ENCODE data around the gene SYNJ2. TPM values are rescaled to one million over a fixed set of nuclear protein-coding genes. Genes with fewer than 3 reads are reported as not detected.

Gene SYNJ2
- polyA plus RNA-seq, 1 donor, result 11.5 TPM

GRCh38 chr6:158131926-158132325 is 150.3 kb downstream of the SYNJ2 start:
- peak; percentile 3 for DNase-seq

GRCh38 chr6:158142789-158143188 is 161.1 kb downstream of the SYNJ2 start:
- no peak for DNase-seq

GRCh38 chr6:158143700-158144099 is 162.0 kb downstream of the SYNJ2 start:
- DNase-seq, result no peak

Other genes starting within 250 kb of the SYNJ2 start
- gene SNX9, start 158.6 kb upstream of the SYNJ2 start, polyA plus RNA-seq (ENCODE audit: insufficient read length), result 39.7 TPM
- 15.1 TPM for gene SERAC1, start 186.4 kb downstream of the SYNJ2 start, polyA plus RNA-seq (ENCODE audit: insufficient read length)
- 48.0 TPM for gene GTF2H5, start 186.5 kb downstream of the SYNJ2 start, polyA plus RNA-seq (ENCODE audit: insufficient read length)